GM12801 (cell line): ENCODE results near the gene MUCL1.

Experiments
- TF ChIP-seq, protein P1 (sequence below): IDR thresholded peaks from one replicate; pipeline ENCODE4 v1.5.1; 2011; ENCODE audit warnings: control low read depth; ENCODE audit not compliant: insufficient read length; ENCODE audit errors: extremely low read depth

MUCL1 gene, protein sequence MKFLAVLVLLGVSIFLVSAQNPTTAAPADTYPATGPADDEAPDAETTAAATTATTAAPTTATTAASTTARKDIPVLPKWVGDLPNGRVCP

DNA sequence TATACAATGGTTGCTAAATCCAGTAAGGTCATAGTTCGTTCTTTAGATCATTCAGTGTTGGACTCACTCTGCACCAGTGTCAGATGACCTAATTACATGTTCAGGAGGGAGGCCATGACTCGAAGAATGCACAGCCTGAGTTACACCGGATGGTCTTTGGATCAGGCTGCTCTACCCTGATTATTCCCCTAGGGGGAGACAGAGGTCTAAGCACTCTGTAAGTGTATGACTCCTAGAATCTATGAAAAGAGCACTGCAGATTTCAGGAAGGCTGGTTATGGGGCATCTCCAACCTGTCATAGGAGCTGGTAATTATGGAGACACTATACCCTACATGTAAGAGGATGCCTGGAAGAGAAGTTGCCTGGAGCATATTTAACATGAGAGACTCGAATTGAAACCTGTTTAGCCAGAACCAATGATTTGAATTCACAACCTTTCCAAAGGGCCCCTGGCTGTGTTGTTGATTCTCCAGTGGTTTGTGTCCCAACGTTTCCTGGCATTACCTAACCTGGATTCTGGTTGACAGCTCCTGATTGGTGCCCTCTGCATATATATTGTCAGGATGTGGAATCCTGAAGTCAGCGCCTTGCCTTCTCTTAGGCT lies at the start of gene MUCL1:
Gene MUCL1, plus strand, starts transcription at position 584 of the 606 bp plus-strand sequence. CDS start 67 bp downstream, outside the sequence.
- TF ChIP-seq, protein P1, sequence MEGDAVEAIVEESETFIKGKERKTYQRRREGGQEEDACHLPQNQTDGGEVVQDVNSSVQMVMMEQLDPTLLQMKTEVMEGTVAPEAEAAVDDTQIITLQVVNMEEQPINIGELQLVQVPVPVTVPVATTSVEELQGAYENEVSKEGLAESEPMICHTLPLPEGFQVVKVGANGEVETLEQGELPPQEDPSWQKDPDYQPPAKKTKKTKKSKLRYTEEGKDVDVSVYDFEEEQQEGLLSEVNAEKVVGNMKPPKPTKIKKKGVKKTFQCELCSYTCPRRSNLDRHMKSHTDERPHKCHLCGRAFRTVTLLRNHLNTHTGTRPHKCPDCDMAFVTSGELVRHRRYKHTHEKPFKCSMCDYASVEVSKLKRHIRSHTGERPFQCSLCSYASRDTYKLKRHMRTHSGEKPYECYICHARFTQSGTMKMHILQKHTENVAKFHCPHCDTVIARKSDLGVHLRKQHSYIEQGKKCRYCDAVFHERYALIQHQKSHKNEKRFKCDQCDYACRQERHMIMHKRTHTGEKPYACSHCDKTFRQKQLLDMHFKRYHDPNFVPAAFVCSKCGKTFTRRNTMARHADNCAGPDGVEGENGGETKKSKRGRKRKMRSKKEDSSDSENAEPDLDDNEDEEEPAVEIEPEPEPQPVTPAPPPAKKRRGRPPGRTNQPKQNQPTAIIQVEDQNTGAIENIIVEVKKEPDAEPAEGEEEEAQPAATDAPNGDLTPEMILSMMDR = peak; percentile 57

DNA sequence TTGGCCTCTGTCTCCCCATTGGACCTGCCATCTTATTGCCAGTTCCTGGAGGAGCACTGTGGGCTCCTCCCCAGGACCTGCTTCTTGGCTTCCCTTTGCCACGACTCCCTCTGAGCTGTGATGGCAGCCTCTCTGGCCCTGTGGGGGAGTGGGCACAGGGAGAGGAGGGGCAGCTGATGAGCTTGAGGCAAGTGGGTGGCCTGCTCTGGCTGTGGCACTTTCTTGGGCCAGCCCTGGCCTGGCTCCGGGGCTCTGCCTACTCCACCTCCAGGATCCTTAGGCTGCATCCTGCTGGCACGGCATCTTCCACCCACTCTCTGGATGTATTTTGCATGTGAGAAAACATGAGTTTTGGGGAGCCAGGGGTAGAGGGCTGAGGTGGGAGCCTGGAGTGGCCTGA lies 32.6 kb upstream of the MUCL1 start:
- TF ChIP-seq, protein P1 = no peak

DNA sequence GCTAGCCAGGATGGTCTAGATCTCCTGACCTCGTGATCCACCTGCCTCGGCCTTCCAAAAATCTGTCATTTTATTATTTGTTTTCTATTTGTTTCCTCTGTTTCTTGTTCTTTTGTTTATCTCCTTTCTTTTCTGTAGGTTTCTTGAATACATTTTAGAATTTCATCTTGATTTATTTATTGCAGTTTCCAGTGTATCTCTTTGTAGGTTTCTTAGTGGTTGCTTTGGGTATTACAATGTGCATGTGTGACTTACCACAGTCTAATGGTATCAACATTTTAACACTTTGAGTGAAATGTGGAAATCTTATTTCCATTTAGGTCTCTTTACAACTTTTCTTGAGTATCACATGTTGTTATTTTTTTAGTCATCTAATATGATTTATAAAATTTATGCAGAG lies 29.9 kb upstream of the MUCL1 start:
- TF ChIP-seq, protein P1 = no peak

DNA sequence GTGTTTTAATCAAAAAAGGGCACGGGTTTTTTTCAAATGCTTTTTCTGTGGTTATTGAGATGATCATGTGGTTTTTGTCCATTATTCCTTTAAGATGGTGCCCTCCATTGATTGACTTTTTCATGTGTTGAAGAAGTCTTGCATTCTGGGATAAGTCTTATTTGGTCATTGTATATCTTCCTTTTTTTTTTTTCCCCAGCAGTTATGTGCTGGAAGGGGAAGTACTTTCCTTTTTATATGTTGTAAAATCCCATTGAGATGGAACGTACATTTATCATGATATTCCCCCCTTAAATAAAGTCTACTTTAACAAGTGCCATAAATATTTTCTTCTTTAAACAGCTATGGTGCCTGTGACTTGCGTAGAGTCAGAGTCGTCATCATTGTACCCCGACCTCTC lies 24.8 kb upstream of the MUCL1 start:
- TF ChIP-seq, protein P1 = no peak

DNA sequence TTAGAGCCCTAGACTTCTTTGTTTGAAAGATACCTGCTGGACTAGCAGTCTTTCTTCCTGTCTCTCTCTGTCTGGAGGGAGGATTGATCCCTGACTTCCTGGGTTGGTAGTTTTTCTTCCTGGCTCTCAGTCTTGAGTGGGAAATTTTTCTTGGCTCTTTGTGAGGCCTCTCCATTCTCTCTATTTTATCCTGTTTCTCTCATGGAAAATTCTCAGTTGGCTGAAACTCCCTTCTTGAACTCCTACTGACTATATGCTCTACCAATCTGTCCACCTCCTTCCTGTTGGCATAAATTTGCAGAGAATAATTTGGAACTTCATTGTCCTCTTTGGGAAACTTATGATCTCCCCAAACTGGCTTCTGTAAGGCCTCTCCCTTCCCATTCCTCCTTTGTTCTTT lies 24.1 kb upstream of the MUCL1 start:
- TF ChIP-seq, protein P1 = no peak

DNA sequence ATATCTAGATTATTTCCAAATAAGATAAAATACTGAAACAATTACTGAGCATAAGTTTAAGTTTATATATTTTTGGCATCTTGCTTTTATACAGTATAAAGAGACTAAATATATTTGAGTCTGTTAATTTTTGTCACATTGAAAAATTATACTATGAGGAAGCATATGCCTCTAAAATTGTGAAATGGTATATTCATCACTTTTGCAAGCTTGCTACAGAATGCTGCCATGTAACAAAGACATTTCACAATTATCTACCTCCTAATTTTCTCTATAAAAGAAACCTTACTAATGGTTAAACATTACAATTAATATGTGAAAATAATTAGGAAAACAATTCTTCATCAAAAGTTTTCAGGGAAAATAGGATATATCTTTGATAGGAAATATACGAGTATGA lies 22.7 kb upstream of the MUCL1 start:
- TF ChIP-seq, protein P1 = no peak

DNA sequence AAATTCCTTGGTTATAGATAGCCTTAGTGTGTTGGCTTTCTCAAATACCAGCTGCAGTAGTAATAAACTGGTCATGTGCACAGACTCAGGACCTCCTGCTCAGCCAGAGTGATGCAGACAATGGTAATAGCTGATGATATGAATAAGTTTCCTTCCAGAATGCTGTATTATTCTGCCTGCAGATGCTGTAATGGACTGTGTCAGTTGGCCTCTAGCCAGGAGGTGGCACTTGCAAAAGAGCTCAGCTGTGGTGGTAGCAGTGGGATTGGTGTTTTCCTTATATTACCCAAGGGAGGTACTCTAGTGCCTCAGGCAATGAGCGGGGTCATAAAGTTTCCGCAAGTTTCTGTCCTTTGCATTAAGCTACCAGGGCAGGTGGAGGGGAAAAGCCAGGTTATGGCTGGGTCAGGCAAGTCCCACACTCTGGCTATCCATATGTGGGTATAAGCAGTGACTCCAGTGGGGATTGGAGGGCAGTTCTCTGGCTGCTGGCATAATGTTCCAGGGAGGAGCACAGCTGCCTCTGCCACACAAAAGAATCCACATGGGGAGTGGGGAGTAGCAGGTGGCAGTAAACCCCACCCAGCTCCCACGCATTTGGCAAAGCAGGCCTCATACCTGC lies 14.0 kb upstream of the MUCL1 start:
- TF ChIP-seq, protein P1 = no peak
